ENCODE results near the gene PTH2R. TPM values are rescaled to one million over a fixed set of nuclear protein-coding genes. Genes with fewer than 3 reads are reported as not detected.

Gene PTH2R
- total RNA-seq, 1 donor from 2014 or later, result not detected

- Mint-ChIP-seq H3K9me3 (no peaks in the 10 kb centered on the region), H3K36me3 (ENCODE audit: low read depth) (no peaks in the 10 kb centered on the region), H3K27ac (ENCODE audit: unreplicated experiment) (no peak overlapping the region), H3K27me3 (ENCODE audit: low read depth) (peaks cover 4% of the 10 kb centered on the region), H3K4me1 (no peaks in the 10 kb centered on the region), H3K4me3 (no peak overlapping the region)
- TF ChIP-seq CTCF (conservative IDR thresholded peaks at IDR 0.05), result no peak
- no peak for DNase-seq (ENCODE audit: low read depth, low spot score)
Observed at GRCh38 chr2:208541989-208542464, 135.4 kb downstream of the PTH2R start.

GRCh38 chr2:208542465-208543041 lies 136.0 kb downstream of the PTH2R start:
- Mint-ChIP-seq H3K27me3 (ENCODE audit: low read depth) (peaks cover 4% of the 10 kb centered on the region), H3K4me3 (no peak overlapping the region), H3K27ac (ENCODE audit: unreplicated experiment) (peak overlapping the region; percentile 9), H3K36me3 (ENCODE audit: low read depth) (no peaks in the 10 kb centered on the region), H3K9me3 (no peaks in the 10 kb centered on the region), H3K4me1 (no peaks in the 10 kb centered on the region)
- DNase-seq (ENCODE audit: low read depth, low spot score), result no peak
- TF ChIP-seq CTCF (conservative IDR thresholded peaks at IDR 0.05), result no peak

Other genes with a start within 250 kb of the PTH2R start
- gene CRYGA, start 243.2 kb upstream of the PTH2R start, total RNA-seq, result not detected in 2 replicates
- gene C2orf80, start 216.8 kb upstream of the PTH2R start, total RNA-seq, result 0.73 and 1.0 TPM in 2 replicates
- gene IDH1, start 151.7 kb upstream of the PTH2R start, total RNA-seq, result 278 and 280 TPM in 2 replicates
- gene PIKFYVE, start 140.5 kb upstream of the PTH2R start, total RNA-seq, result 31.4 and 33.6 TPM in 2 replicates

Measured in neural crest cell (in vitro differentiated cells).